Measurements from ENCODE around the gene ZNG1B.
"Not testable (repeated sequence)": the region's sequence is repeated elsewhere in the genome, so short reads cannot be mapped to it uniquely, and the experiment has no call there.

DNA sequence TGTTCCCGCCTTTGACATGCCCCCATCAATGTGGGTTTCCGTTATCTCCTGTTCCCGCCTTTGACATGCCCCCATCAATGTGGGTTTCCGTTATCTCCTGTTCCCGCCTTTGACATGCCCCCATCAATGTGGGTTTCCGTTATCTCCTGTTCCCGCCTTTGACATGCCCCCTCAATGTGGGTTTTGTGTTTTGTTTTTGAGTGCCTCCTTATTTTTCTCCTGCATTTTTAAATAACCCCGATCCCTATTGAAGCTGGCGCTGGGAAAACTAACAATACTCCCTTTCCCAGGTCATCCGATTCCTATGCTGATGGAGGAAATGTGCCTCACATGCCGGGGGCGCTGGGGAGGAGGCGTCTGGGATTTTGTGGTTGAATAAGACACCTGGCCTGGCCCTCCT, 59.0 kb downstream of the ZNG1B start:
- TF ChIP-seq, protein P1, sequence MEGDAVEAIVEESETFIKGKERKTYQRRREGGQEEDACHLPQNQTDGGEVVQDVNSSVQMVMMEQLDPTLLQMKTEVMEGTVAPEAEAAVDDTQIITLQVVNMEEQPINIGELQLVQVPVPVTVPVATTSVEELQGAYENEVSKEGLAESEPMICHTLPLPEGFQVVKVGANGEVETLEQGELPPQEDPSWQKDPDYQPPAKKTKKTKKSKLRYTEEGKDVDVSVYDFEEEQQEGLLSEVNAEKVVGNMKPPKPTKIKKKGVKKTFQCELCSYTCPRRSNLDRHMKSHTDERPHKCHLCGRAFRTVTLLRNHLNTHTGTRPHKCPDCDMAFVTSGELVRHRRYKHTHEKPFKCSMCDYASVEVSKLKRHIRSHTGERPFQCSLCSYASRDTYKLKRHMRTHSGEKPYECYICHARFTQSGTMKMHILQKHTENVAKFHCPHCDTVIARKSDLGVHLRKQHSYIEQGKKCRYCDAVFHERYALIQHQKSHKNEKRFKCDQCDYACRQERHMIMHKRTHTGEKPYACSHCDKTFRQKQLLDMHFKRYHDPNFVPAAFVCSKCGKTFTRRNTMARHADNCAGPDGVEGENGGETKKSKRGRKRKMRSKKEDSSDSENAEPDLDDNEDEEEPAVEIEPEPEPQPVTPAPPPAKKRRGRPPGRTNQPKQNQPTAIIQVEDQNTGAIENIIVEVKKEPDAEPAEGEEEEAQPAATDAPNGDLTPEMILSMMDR (conservative IDR thresholded peaks at IDR 0.05 in 1 of 2, IDR thresholded peaks at IDR 0.05 in 1 of 2; ENCODE audit: low read depth in 1 of 2, low read length in 2 of 2), result not testable (repeated sequence)
- not testable (repeated sequence) for TF ChIP-seq EZH2 (IDR thresholded peaks at IDR 0.05; ENCODE audit: low read length, missing control alignments)

Measured in fibroblast of lung (primary cell).